Mucosa of gallbladder (tissue), 1 donor: ENCODE data around the gene IGFBP2. TPM values are rescaled to one million over a fixed set of nuclear protein-coding genes. Genes with fewer than 3 reads are reported as not detected.

Source experiments
- DNase-seq: peaks from one replicate; pipeline ENCODE4 v3.0.0-alpha.2; 2020; ENCODE audit warnings: low spot score
- total RNA-seq: library from RNA; stranded (reverse); gene quantifications from one replicate; pipeline ENCODE4 v1.2.1, GENCODE V29; 2021
- donor health status: DM: no; HTN: no; CAD: no.

Gene IGFBP2
- total RNA-seq, 1 donor from 2014 or later: 27.7 TPM

- DNase-seq: no peak
These were observed 17.7 kb upstream of the IGFBP2 start for GRCh38 chr2:216615298-216616082.

GRCh38 chr2:216616083-216616678 lies 17.0 kb upstream of the IGFBP2 start:
- no peak for DNase-seq

- DNase-seq: no peak
These were observed 15.9 kb upstream of the IGFBP2 start for GRCh38 chr2:216617159-216617815.

- DNase-seq: no peak
These were observed 14.4 kb upstream of the IGFBP2 start for GRCh38 chr2:216618785-216619184.

GRCh38 chr2:216619411-216620393 lies 13.5 kb upstream of the IGFBP2 start:
- no peak for DNase-seq

GRCh38 chr2:216620786-216621185 lies 12.4 kb upstream of the IGFBP2 start:
- peak; percentile 57 for DNase-seq

GRCh38 chr2:216621292-216621691 lies 11.9 kb upstream of the IGFBP2 start:
- no peak for DNase-seq

- no peak for DNase-seq
These were observed 10.7 kb upstream of the IGFBP2 start for GRCh38 chr2:216622526-216622925.

- DNase-seq: no peak
These were observed 9.0 kb upstream of the IGFBP2 start for GRCh38 chr2:216624251-216624650.

- no peak for DNase-seq
These were observed 6.9 kb upstream of the IGFBP2 start for GRCh38 chr2:216626168-216626874.

GRCh38 chr2:216626875-216627245 lies 6.4 kb upstream of the IGFBP2 start:
- no peak for DNase-seq

- no peak for DNase-seq
These were observed 3.4 kb upstream of the IGFBP2 start for GRCh38 chr2:216629784-216630183.

GRCh38 chr2:216632346-216632951 lies 771 bp upstream of the IGFBP2 start:
- no peak for DNase-seq

- no peak for DNase-seq
These were observed 573 bp downstream of the IGFBP2 start for GRCh38 chr2:216633616-216634369.

- no peak for DNase-seq
These were observed 1.3 kb downstream of the IGFBP2 start for GRCh38 chr2:216634370-216635148.

GRCh38 chr2:216635171-216635570 lies 2.0 kb downstream of the IGFBP2 start:
- no peak for DNase-seq

- DNase-seq: no peak
These were observed 2.7 kb downstream of the IGFBP2 start for GRCh38 chr2:216635701-216636550.
